Measurements from ENCODE around the gene CFDP1. TPM values are rescaled to one million over a fixed set of nuclear protein-coding genes. Genes with fewer than 3 reads are reported as not detected.

The CFDP1 gene
- total and polyA plus RNA-seq, 2 of the 13 experiments (the other 11 are each of a cell fraction or from before 2014, with no cell fraction given), result 78.6 to 153 TPM

GRCh38 chr16:75432828-75433731 lies at the start of gene CFDP1 (continued):
- peak; percentile 71; the same call in 1 of the 2 replicates for TF ChIP-seq PRDM10 (CRISPR knock-in tag; IDR thresholded peaks at IDR 0.05; ENCODE audit: low read depth)
- no peak for TF ChIP-seq SIN3B (IDR thresholded peaks at IDR 0.05; ENCODE audit: low read length)
- peak; percentile 50; the same call in 1 of the 2 replicates for TF ChIP-seq MLX (CRISPR knock-in tag; IDR thresholded peaks at IDR 0.05)
- peak; percentile 73; the same call in 1 of the 2 replicates for TF ChIP-seq GATAD1 (CRISPR knock-in tag; IDR thresholded peaks at IDR 0.05)
- TF ChIP-seq YEATS4 (CRISPR knock-in tag; IDR thresholded peaks at IDR 0.05; ENCODE audit: borderline replicate concordance), result peak; percentile 76
- TF ChIP-seq ZNF646 (CRISPR knock-in tag; IDR thresholded peaks at IDR 0.05), result no peak
- peak; percentile 78 for TF ChIP-seq RFX1 (IDR thresholded peaks at IDR 0.05)
- 0 out of 2 replicates have a peak, but pooled peaks have one; percentile 88 for TF ChIP-seq ZNF703 (CRISPR knock-in tag; IDR thresholded peaks at IDR 0.05; ENCODE audit: borderline replicate concordance)
- TF ChIP-seq TFE3 (CRISPR knock-in tag; IDR thresholded peaks at IDR 0.05), result peak; percentile 67
- TF ChIP-seq PAXIP1 (CRISPR knock-in tag; conservative IDR thresholded peaks at IDR 0.05), result peak; percentile 47
- peak; percentile 67 for TF ChIP-seq ZFY (CRISPR knock-in tag; IDR thresholded peaks at IDR 0.05)

All from HepG2 (cell line).